Activated CD8-positive, alpha-beta memory T cell treated with anti-CD3 and anti-CD28 coated beads, Interleukin-2, amount 10 ng/mL, durations not matched to agents 7 days and 5 days (primary cell): ENCODE results near the gene LLGL2. TPM values are rescaled to one million over a fixed set of nuclear protein-coding genes. Genes with fewer than 3 reads are reported as not detected.
"Not testable (repeated sequence)": the region's sequence is repeated elsewhere in the genome, so short reads cannot be mapped to it uniquely, and the experiment has no call there.

Experiments used
- ATAC-seq: fragments of 150-1000 bp; cut with Tn5 transposase; one replicate; pipeline ENCODE4 v1.10.0; 2021; ENCODE audit warnings: moderate library complexity
- CTCF ChIA-PET: fragments of 350-600 bp; sonication (Branson Sonifier 250); formaldehyde crosslinking; loops from one replicate; lab custom pipeline; 2021; ENCODE audit warnings: antibody characterized with exemption; lab: Charles Lee
- DNase-seq: peaks from one replicate; pipeline ENCODE4 v3.0.0-alpha.2; 2020
- H3K27ac Mint-ChIP-seq: one replicate; pipeline ENCODE4 v1.8.0; 2021; ENCODE audit warnings: mild to moderate bottlenecking, mixed read lengths
- H3K27me3 Mint-ChIP-seq: one replicate; pipeline ENCODE4 v1.8.0; 2021; ENCODE audit warnings: mixed read lengths
- H3K36me3 Mint-ChIP-seq: one replicate; pipeline ENCODE4 v1.8.0; 2021; ENCODE audit warnings: mild to moderate bottlenecking, mixed read lengths
- H3K4me1 Mint-ChIP-seq: one replicate; pipeline ENCODE4 v1.8.0; 2021; ENCODE audit warnings: mixed read lengths
- H3K4me3 Mint-ChIP-seq: one replicate; pipeline ENCODE4 v1.8.0; 2021; ENCODE audit warnings: mild to moderate bottlenecking, moderate library complexity, mixed read lengths
- H3K9me3 Mint-ChIP-seq: one replicate; pipeline ENCODE4 v1.8.0; 2022; ENCODE audit warnings: low read depth, mixed read lengths
- total RNA-seq, 2 experiments: library from RNA; stranded (reverse); gene quantifications; one replicate each; pipeline ENCODE4 v1.2.3, GENCODE V29; 2021

Gene LLGL2
- total RNA-seq, result 10 to 100 TPM; 15.7 to 30.5 TPM

GRCh38 chr17:75524970-75525805 is at the start of gene LLGL2:
TSS of gene LLGL2 (plus strand) at chr17:75525697. CDS start at chr17:75543427, 17,730 bp downstream.
- H3K9me3 Mint-ChIP-seq, result no peaks in the 10 kb centered on the region
- CTCF ChIA-PET, result interaction anchor here (0.8 to 2.4 kb wide), 7 partner anchors 9 to 224 kb away, joined by 3 to 16 read pairs (median 3); partner anchors contain the start of gene TSEN54
- H3K4me3 Mint-ChIP-seq, result peak within 1 kb of the TSS; percentile 70
- DNase-seq (peak; percentile 85), ATAC-seq (peak; percentile 94)
- H3K36me3 Mint-ChIP-seq, result peaks cover 12% of the 10 kb centered on the region
- no peak within 1 kb of the TSS for H3K27ac Mint-ChIP-seq
- peaks cover 6% of the 10 kb centered on the region for H3K27me3 Mint-ChIP-seq
- peaks cover 16% of the 10 kb centered on the region for H3K4me1 Mint-ChIP-seq

GRCh38 chr17:75475851-75476250 is 49.6 kb upstream of the LLGL2 start:
- H3K9me3 Mint-ChIP-seq, result no peaks in the 10 kb centered on the region
- H3K4me1 Mint-ChIP-seq, result no peaks in the 10 kb centered on the region
- H3K27me3 Mint-ChIP-seq, result no peaks in the 10 kb centered on the region
- CTCF ChIA-PET, result no interaction called here
- H3K4me3 Mint-ChIP-seq, result no peak overlapping the region
- H3K36me3 Mint-ChIP-seq, result peaks cover 10% of the 10 kb centered on the region
- no peak overlapping the region for H3K27ac Mint-ChIP-seq
- no peak for DNase-seq
- no peak for ATAC-seq

GRCh38 chr17:75476271-75476671 is 49.2 kb upstream of the LLGL2 start:
- peaks cover 10% of the 10 kb centered on the region for H3K36me3 Mint-ChIP-seq
- no peak overlapping the region for H3K27ac Mint-ChIP-seq
- H3K4me3 Mint-ChIP-seq, result no peak overlapping the region
- no peaks in the 10 kb centered on the region for H3K4me1 Mint-ChIP-seq
- CTCF ChIA-PET, result interaction anchor here (1.7 kb wide), 1 partner anchor 125 kb away, joined by 4 read pairs; no protein-coding TSS in a partner anchor
- H3K27me3 Mint-ChIP-seq, result no peaks in the 10 kb centered on the region
- no peak for DNase-seq
- no peak for ATAC-seq
- H3K9me3 Mint-ChIP-seq, result no peaks in the 10 kb centered on the region

GRCh38 chr17:75476752-75477489 is 48.6 kb upstream of the LLGL2 start:
- CTCF ChIA-PET, result interaction anchor here (0.6 to 1.7 kb wide), 2 partner anchors 124 to 131 kb away, joined by 3 to 4 read pairs; no protein-coding TSS in a partner anchor
- no peaks in the 10 kb centered on the region for H3K27me3 Mint-ChIP-seq
- no peaks in the 10 kb centered on the region for H3K4me1 Mint-ChIP-seq
- no peak overlapping the region for H3K4me3 Mint-ChIP-seq
- ATAC-seq, result no peak
- no peak for DNase-seq
- peaks cover 7% of the 10 kb centered on the region for H3K36me3 Mint-ChIP-seq
- H3K9me3 Mint-ChIP-seq, result no peaks in the 10 kb centered on the region
- H3K27ac Mint-ChIP-seq, result no peak overlapping the region

- CTCF ChIA-PET, result interaction anchor here (0.6 to 1.7 kb wide), 2 partner anchors 124 to 132 kb away, joined by 3 to 4 read pairs; no protein-coding TSS in a partner anchor
- DNase-seq, result not testable (repeated sequence)
Observed at GRCh38 chr17:75477490-75477862, 48.0 kb upstream of the LLGL2 start.

GRCh38 chr17:75478508-75478907 is 47.0 kb upstream of the LLGL2 start:
- Mint-ChIP-seq H3K27me3 (no peaks in the 10 kb centered on the region), H3K4me3 (no peak overlapping the region), H3K4me1 (no peaks in the 10 kb centered on the region), H3K9me3 (no peaks in the 10 kb centered on the region), H3K36me3 (peaks cover 2% of the 10 kb centered on the region), H3K27ac (no peak overlapping the region)
- ATAC-seq, result no peak
- CTCF ChIA-PET, result interaction anchor here (0.5 to 0.9 kb wide), 3 partner anchors 38 to 517 kb away, joined by 3 read pairs; partner anchors contain the start of gene TSEN54
- no peak for DNase-seq

More at GRCh38 chr17:75477490-75477862, 48.0 kb upstream of the LLGL2 start:
- not testable (repeated sequence) for H3K27ac Mint-ChIP-seq, H3K27me3 Mint-ChIP-seq, H3K9me3 Mint-ChIP-seq, H3K4me3 Mint-ChIP-seq, H3K4me1 Mint-ChIP-seq, H3K36me3 Mint-ChIP-seq, ATAC-seq

- no peak for ATAC-seq
- Mint-ChIP-seq H3K27ac (no peak overlapping the region), H3K4me3 (no peak overlapping the region), H3K4me1 (no peaks in the 10 kb centered on the region), H3K36me3 (no peaks in the 10 kb centered on the region), H3K27me3 (no peaks in the 10 kb centered on the region), H3K9me3 (no peaks in the 10 kb centered on the region)
- no peak for DNase-seq
- CTCF ChIA-PET, result no interaction called here
Observed at GRCh38 chr17:75480281-75480680, 45.2 kb upstream of the LLGL2 start.

GRCh38 chr17:75481194-75482068 is 44.1 kb upstream of the LLGL2 start:
- CTCF ChIA-PET, result interaction anchor here (1.2 kb wide), 1 partner anchor 35 kb away, joined by 3 read pairs; no protein-coding TSS in a partner anchor
- DNase-seq, result no peak
- Mint-ChIP-seq H3K4me3 (no peak overlapping the region), H3K9me3 (no peaks in the 10 kb centered on the region), H3K36me3 (no peaks in the 10 kb centered on the region), H3K4me1 (peaks cover 3% of the 10 kb centered on the region), H3K27me3 (no peaks in the 10 kb centered on the region), H3K27ac (no peak overlapping the region)
- no peak for ATAC-seq

GRCh38 chr17:75482098-75482942 is 43.2 kb upstream of the LLGL2 start:
- no peaks in the 10 kb centered on the region for H3K36me3 Mint-ChIP-seq
- H3K27me3 Mint-ChIP-seq, result no peaks in the 10 kb centered on the region
- CTCF ChIA-PET, result interaction anchor here (1.2 kb wide), 1 partner anchor 35 kb away, joined by 3 read pairs; no protein-coding TSS in a partner anchor
- peaks cover 10% of the 10 kb centered on the region for H3K4me1 Mint-ChIP-seq
- peak overlapping the region; percentile 8 for H3K27ac Mint-ChIP-seq
- H3K9me3 Mint-ChIP-seq, result no peaks in the 10 kb centered on the region
- no peak overlapping the region for H3K4me3 Mint-ChIP-seq
- ATAC-seq (no peak), DNase-seq (no peak)

GRCh38 chr17:75485688-75486087 is 39.8 kb upstream of the LLGL2 start:
- Mint-ChIP-seq H3K36me3 (peaks cover 3% of the 10 kb centered on the region), H3K9me3 (no peaks in the 10 kb centered on the region), H3K27me3 (no peaks in the 10 kb centered on the region), H3K4me1 (peaks cover 23% of the 10 kb centered on the region), H3K4me3 (no peak overlapping the region), H3K27ac (no peak overlapping the region)
- ATAC-seq (no peak), DNase-seq (no peak)
- CTCF ChIA-PET, result interaction anchor here (0.7 to 0.8 kb wide), 2 partner anchors 35 to 264 kb away, joined by 3 read pairs; no protein-coding TSS in a partner anchor

- Mint-ChIP-seq H3K36me3 (peaks cover 3% of the 10 kb centered on the region), H3K27me3 (no peaks in the 10 kb centered on the region), H3K4me1 (peaks cover 23% of the 10 kb centered on the region), H3K27ac (peak overlapping the region; percentile 95), H3K4me3 (no peak overlapping the region), H3K9me3 (no peaks in the 10 kb centered on the region)
- CTCF ChIA-PET, result interaction anchor here (2.2 kb wide), 2 partner anchors 30 to 51 kb away, joined by 6 to 7 read pairs; partner anchors contain the start of gene TMEM94
- DNase-seq (no peak), ATAC-seq (no peak)
Observed at GRCh38 chr17:75486151-75486550, 39.3 kb upstream of the LLGL2 start.

GRCh38 chr17:75486951-75487350 is 38.5 kb upstream of the LLGL2 start:
- no peaks in the 10 kb centered on the region for H3K27me3 Mint-ChIP-seq
- H3K36me3 Mint-ChIP-seq, result peaks cover 3% of the 10 kb centered on the region
- peak overlapping the region; percentile 95 for H3K27ac Mint-ChIP-seq
- CTCF ChIA-PET, result interaction anchor here (1.1 to 2.2 kb wide), 7 partner anchors 25 to 146 kb away, joined by 3 to 10 read pairs (median 6); partner anchors contain the start of genes TMEM94 and TSEN54
- DNase-seq (no peak), ATAC-seq (no peak)
- no peaks in the 10 kb centered on the region for H3K9me3 Mint-ChIP-seq
- no peak overlapping the region for H3K4me3 Mint-ChIP-seq
- peaks cover 23% of the 10 kb centered on the region for H3K4me1 Mint-ChIP-seq
